ENCODE results near the gene ERMARD.

ERMARD gene

GRCh38 chr6:169798764-169799473 is 47.5 kb downstream of the ERMARD start:
- TF ChIP-seq ZNF274 (IDR thresholded peaks at IDR 0.05; ENCODE audit: low read depth, low read length) = no peak
- H3K4me3 ChIP-seq (ENCODE audit: low read length) = no peak overlapping the region

GRCh38 chr6:169799474-169799926 is 48.1 kb downstream of the ERMARD start:
- H3K4me3 ChIP-seq (ENCODE audit: low read length) = no peak overlapping the region
- no peak for TF ChIP-seq ZNF274 (IDR thresholded peaks at IDR 0.05; ENCODE audit: low read depth, low read length)

DNA sequence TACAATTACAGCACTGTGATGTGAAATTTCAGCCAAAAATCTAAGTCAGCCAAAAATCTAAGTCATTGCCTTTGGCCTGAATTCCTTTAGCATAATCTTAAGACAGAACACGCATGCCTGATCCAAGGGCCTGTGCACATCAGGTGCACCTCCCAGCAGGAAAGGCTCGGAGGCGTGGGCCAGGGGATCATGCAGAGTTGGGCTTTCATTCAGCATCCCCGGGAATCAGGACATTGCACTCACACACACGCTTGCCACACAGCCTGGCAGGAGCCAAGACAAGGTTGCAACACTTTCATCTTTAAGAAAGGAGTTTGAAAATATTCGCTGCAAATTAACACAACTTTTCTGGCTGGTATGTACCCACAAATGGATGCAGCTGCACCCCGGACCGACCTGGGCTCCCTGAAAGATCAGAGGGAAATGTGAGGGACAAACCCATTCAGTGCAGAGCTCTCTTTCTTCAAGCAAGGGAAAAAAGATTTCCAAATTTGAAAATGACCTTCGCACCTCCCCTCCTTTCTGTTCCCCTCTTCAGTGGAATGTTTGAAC is 48.8 kb downstream of the ERMARD start:
- TF ChIP-seq ZNF274 (IDR thresholded peaks at IDR 0.05; ENCODE audit: low read depth, low read length) = no peak
- H3K4me3 ChIP-seq (ENCODE audit: low read length) = no peak overlapping the region

GRCh38 chr6:169800668-169801395 is 49.4 kb downstream of the ERMARD start:
- no peak for TF ChIP-seq ZNF274 (IDR thresholded peaks at IDR 0.05; ENCODE audit: low read depth, low read length)
- H3K4me3 ChIP-seq (ENCODE audit: low read length) = no peak overlapping the region

DNA sequence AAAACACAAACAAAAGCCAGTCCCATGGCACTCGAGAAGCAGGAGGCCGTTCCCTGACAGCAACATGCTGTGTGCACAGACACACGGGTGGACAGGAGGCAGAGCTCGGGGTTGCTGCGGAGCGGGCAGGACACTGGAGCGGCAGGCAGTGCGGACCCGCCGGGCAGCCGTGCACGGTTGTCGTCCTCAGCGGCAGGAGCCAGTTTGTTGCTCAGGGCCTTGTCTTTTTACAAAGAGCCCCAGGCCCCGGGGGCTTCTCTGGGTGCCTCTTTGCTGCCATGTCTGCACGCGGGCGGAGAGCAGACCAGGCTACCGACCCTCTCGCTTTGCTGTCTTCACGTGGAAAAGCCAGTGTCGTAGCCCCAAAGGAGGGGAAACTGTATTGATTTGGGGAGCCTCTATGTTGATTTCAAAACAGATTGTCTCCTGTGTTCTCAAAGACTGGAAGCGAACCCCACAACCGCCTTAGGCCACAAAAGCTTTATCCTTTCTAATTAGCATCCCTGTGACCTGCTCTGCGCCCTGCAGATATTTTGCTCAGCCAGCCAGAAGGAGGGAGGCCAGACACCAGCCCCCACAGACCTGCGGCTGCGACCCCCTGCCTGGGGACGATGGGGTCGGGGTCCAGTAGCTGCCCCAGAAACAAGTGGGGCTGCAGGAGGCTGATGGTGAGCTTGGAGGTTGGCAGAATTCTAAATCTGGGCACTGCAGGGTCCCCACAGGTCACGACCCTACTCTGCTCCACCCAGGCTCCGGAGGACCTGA is 50.2 kb downstream of the ERMARD start:
- no peak for TF ChIP-seq ZNF274 (IDR thresholded peaks at IDR 0.05; ENCODE audit: low read depth, low read length)

DNA sequence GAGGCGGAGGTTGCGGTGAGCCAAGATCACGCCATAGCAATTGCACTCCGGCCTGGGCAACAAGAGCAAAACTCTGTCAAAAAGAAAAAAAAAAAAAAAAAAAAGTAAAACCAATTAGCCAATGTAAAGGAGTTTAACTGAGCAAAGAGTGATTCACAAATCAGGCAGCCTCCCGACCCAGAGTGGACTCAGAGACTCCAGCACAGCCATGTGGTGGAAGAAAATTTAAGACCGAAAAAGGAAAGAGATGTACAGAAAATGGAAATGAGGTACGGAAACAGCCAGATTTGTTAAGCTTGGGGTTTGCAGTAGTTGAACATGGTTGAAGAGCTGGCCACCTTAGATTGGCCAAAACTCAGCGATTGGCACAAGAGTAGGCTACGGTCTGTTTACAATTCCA is 51.4 kb downstream of the ERMARD start:
- TF ChIP-seq ZNF274 (IDR thresholded peaks at IDR 0.05; ENCODE audit: low read depth, low read length) = no peak
- H3K4me3 ChIP-seq (ENCODE audit: low read length) = no peak overlapping the region

More for the DNA sequence above, 50.2 kb downstream of the ERMARD start:
- no peak overlapping the region for H3K4me3 ChIP-seq (ENCODE audit: low read length)

GRCh38 chr6:169803271-169803811 is 51.9 kb downstream of the ERMARD start:
- no peak for TF ChIP-seq ZNF274 (IDR thresholded peaks at IDR 0.05; ENCODE audit: low read depth, low read length)
- H3K4me3 ChIP-seq (ENCODE audit: low read length) = no peak overlapping the region

- TF ChIP-seq ZNF274 (IDR thresholded peaks at IDR 0.05; ENCODE audit: low read depth, low read length) = no peak
- H3K4me3 ChIP-seq (ENCODE audit: low read length) = no peak overlapping the region
Measured at GRCh38 chr6:169803816-169804340, 52.5 kb downstream of the ERMARD start.

DNA sequence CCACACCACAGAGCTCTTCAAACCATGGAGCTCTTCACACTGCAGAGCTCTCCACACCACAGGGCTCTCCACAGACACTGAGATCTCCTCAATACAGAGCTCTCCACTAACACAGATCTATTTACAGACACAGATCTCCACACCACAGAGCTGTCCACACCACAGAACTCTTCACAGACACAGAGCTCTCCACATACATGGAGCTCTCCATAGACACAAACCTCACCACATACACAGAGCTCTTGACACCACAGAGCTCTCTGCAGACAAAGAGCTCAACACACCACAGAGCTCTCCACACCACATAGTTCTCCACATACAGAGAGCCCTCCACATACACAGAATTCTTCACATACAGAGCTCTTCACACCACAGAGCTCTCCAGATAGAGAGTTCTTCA is 53.0 kb downstream of the ERMARD start:
- no peak for TF ChIP-seq ZNF274 (IDR thresholded peaks at IDR 0.05; ENCODE audit: low read depth, low read length)

GRCh38 chr6:169805242-169805838 is 53.9 kb downstream of the ERMARD start:
- no peak for TF ChIP-seq ZNF274 (IDR thresholded peaks at IDR 0.05; ENCODE audit: low read depth, low read length)

More for the DNA sequence above, 53.0 kb downstream of the ERMARD start:
- no peak overlapping the region for H3K4me3 ChIP-seq (ENCODE audit: low read length)

GRCh38 chr6:169806701-169807100 is 55.3 kb downstream of the ERMARD start:
- no peak for TF ChIP-seq ZNF274 (IDR thresholded peaks at IDR 0.05; ENCODE audit: low read depth, low read length)
- H3K4me3 ChIP-seq (ENCODE audit: low read length) = no peak overlapping the region

More at GRCh38 chr6:169805242-169805838, 53.9 kb downstream of the ERMARD start:
- H3K4me3 ChIP-seq (ENCODE audit: low read length) = no peak overlapping the region

- TF ChIP-seq ZNF274 (IDR thresholded peaks at IDR 0.05; ENCODE audit: low read depth, low read length) = no peak
- H3K4me3 ChIP-seq (ENCODE audit: low read length) = no peak overlapping the region
Measured at GRCh38 chr6:169807229-169807628, 55.8 kb downstream of the ERMARD start.

Data from GM08714 (cell line).